Liver (tissue), 9 donors: ENCODE measurements around the gene CDH1. TPM values are rescaled to one million over a fixed set of nuclear protein-coding genes. Genes with fewer than 3 reads are reported as not detected.

Experiments used
- DNase-seq: peaks from one replicate; pipeline ENCODE4 v3.0.0-alpha.2; 2017; ENCODE audit warnings: low spot score
- H3K27ac ChIP-seq, 2 donors: one replicate each; pipeline ENCODE4 v1.7.0; 2013; ENCODE audit warnings: inconsistent platforms in 2 of 2, low read length in 2 of 2, control low read depth in 1 of 2, low read depth in 1 of 2, mild to moderate bottlenecking in 1 of 2
- H3K27me3 ChIP-seq, 4 donors: one replicate each; pipeline versions ENCODE4 v1.6.1 to v1.7.0; 2013; ENCODE audit warnings: low read length in 3 of 4, inconsistent platforms in 1 of 4, mild to moderate bottlenecking in 1 of 4, moderate library complexity in 1 of 4; ENCODE audit not compliant: control insufficient read depth in 4 of 4, insufficient read depth in 4 of 4
- H3K36me3 ChIP-seq, 4 donors: one replicate each; pipeline versions ENCODE4 v1.6.1 to v1.7.0; 2013; ENCODE audit warnings: low read length in 3 of 4, mild to moderate bottlenecking in 3 of 4, low read depth in 1 of 4, moderate library complexity in 1 of 4; ENCODE audit not compliant: control insufficient read depth in 4 of 4, insufficient read depth in 3 of 4
- H3K4me1 ChIP-seq, 4 donors: one replicate each; pipeline versions ENCODE4 v1.6.1 to v1.7.0; 2013; ENCODE audit warnings: low read length in 3 of 4, mild to moderate bottlenecking in 3 of 4, moderate library complexity in 1 of 4; ENCODE audit not compliant: control insufficient read depth in 4 of 4, insufficient read depth in 4 of 4
- H3K4me3 ChIP-seq, 3 donors: one replicate each; pipeline versions ENCODE4 v1.6.1 to v1.7.0; 2013; ENCODE audit warnings: low read length in 3 of 3, control low read depth in 1 of 3, low read depth in 1 of 3, mild to moderate bottlenecking in 1 of 3
- H3K9ac ChIP-seq, 2 donors: one replicate each; pipeline ENCODE4 v1.7.0; 2013; ENCODE audit warnings: low read length in 2 of 2, mild to moderate bottlenecking in 2 of 2, moderate library complexity in 2 of 2, control low read depth in 1 of 2, low read depth in 1 of 2
- H3K9me3 ChIP-seq, 4 donors: one replicate each; pipeline versions ENCODE4 v1.6.1 to v1.7.0; 2013; ENCODE audit warnings: low read length in 3 of 4; ENCODE audit not compliant: control insufficient read depth in 4 of 4
- EGR1 ChIP-seq, 2 donors: IDR thresholded peaks; 2 replicates each; pipeline ENCODE4 v1.6.1; 2016 to 2018; ENCODE audit warnings: antibody characterized with exemption in 2 of 2, low read depth in 2 of 2
- FOXA1 ChIP-seq: IDR thresholded peaks from 2 replicates; pipeline ENCODE4 v1.6.1; 2016; ENCODE audit warnings: antibody characterized with exemption
- FOXA2 ChIP-seq: IDR thresholded peaks from 2 replicates; pipeline ENCODE4 v1.6.1; 2016; ENCODE audit warnings: antibody characterized with exemption
- GABPA ChIP-seq, 2 donors: IDR thresholded peaks in 1 of 2; conservative IDR thresholded peaks in 1 of 2; 2 replicates each; pipeline ENCODE4 v1.6.1; 2016; ENCODE audit warnings: antibody characterized with exemption in 2 of 2, mild to moderate bottlenecking in 1 of 2, moderate library complexity in 1 of 2
- HNF4A ChIP-seq, 2 donors: conservative IDR thresholded peaks; 2 replicates each; pipeline ENCODE4 v1.6.1; 2016; ENCODE audit warnings: antibody characterized with exemption in 2 of 2, mild to moderate bottlenecking in 2 of 2
- HNF4G ChIP-seq: IDR thresholded peaks from 2 replicates; pipeline ENCODE4 v1.6.1; 2016; ENCODE audit warnings: antibody characterized with exemption
- JUND ChIP-seq, 2 donors: IDR thresholded peaks; 2 replicates each; pipeline ENCODE4 v1.6.1; 2016; ENCODE audit warnings: antibody characterized with exemption in 2 of 2
- NR2F2 ChIP-seq: IDR thresholded peaks from 2 replicates; pipeline ENCODE4 v1.6.1; 2016; ENCODE audit warnings: antibody characterized with exemption
- RAD21 ChIP-seq, 2 donors: IDR thresholded peaks; 2 replicates each; pipeline ENCODE4 v1.6.1; 2016; ENCODE audit warnings: antibody characterized with exemption in 2 of 2, mild to moderate bottlenecking in 2 of 2
- RXRA ChIP-seq, 2 donors: IDR thresholded peaks; 2 replicates each; pipeline ENCODE4 v1.6.1; 2017 to 2018; ENCODE audit warnings: antibody characterized with exemption in 2 of 2, mild to moderate bottlenecking in 1 of 2
- SP1 ChIP-seq: IDR thresholded peaks from 2 replicates; pipeline ENCODE4 v1.6.1; 2018; ENCODE audit warnings: antibody characterized with exemption, mild to moderate bottlenecking
- TAF1 ChIP-seq: conservative IDR thresholded peaks from 2 replicates; pipeline ENCODE4 v1.6.1; 2016; ENCODE audit warnings: antibody characterized with exemption, mild to moderate bottlenecking
- YY1 ChIP-seq: IDR thresholded peaks from 2 replicates; pipeline ENCODE4 v1.6.1; 2016; ENCODE audit warnings: antibody characterized with exemption, mild to moderate bottlenecking
- WGBS: extraction: QIAGEN DNeasy Blood & Tissue Kit; methylation state at CpG from one replicate; pipeline ENCODE4 v1.1.7; 2013; 5-methylcytosine and 5-hydroxymethylcytosine counted together
- polyA plus RNA-seq, 2 donors: library from polyadenylated mRNA; stranded (reverse) in 1 of 2; unstranded in 1 of 2; fragments of 200-250 nt in 1 of 2; fragments of >200 nt in 1 of 2; fragmentation: Nextera tagmentation in 1 of 2; extraction: Ambion mirVana in 1 of 2; gene quantifications; one replicate each; pipeline versions ENCODE4 v1.2.1 to v1.2.3, GENCODE V29; 2013 to 2015
- total RNA-seq, 2 donors: library from RNA; depleted of rRNA; stranded (reverse); fragments of >200 nt; gene quantifications; one replicate each; pipeline ENCODE4 v1.2.3, GENCODE V29; 2014
- TF ChIP-seq, protein P1 (sequence below): IDR thresholded peaks from 2 replicates; pipeline ENCODE4 v1.6.1; 2016; ENCODE audit warnings: antibody characterized with exemption
- TF ChIP-seq, protein P2 (sequence below): IDR thresholded peaks from 2 replicates; pipeline ENCODE4 v1.6.1; 2016; ENCODE audit warnings: antibody characterized with exemption, mild to moderate bottlenecking
- TF ChIP-seq, protein P3 (sequence below): fragments of 150-350 bp; IDR thresholded peaks from 2 replicates; pipeline ENCODE4 v1.5.1; 2017; ENCODE audit warnings: improper control_type of control experiment, low read depth, low read length; ENCODE audit not compliant: missing input control
- TF ChIP-seq, protein P4 (sequence below): IDR thresholded peaks from 2 replicates; pipeline ENCODE4 v1.6.1; 2016; ENCODE audit warnings: antibody characterized with exemption
- TF ChIP-seq, protein P5 (sequence below): IDR thresholded peaks from 2 replicates; pipeline ENCODE4 v1.6.1; 2016; ENCODE audit warnings: antibody characterized with exemption
- donor health status: healthy.
- donor health status: healthy.
- donor health status: healthy.
- donor health status: healthy.
- donor health status: healthy.

CDH1 gene
- total and polyA plus RNA-seq, 4 donors = 21.8 to 69.3 (median 50.3) TPM

DNA sequence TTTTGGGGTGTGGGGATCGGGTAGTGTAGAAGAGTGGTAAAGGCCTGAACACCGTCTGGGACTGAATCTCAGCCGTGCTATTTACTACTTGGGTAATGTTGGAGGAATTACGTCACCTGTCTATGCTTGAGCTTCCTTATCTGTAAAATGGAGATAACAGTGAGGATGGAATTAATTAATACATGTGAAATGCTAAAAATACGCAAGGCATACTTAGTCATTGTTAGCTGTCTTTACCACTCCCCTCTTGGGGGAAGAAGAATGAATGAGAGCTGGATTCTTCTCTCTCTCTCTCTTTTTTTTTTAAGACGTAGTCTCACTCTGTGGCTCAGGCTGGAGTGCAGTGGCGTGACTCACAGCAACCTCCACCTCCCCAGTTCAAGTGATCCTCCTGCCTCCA is 65.1 kb downstream of the CDH1 start:
- H3K36me3 ChIP-seq = peaks cover 0 to 11% (median 9%) of the 10 kb centered on the region in 4 donors
- H3K4me1 ChIP-seq = no peaks in the 10 kb centered on the region
- no peaks in the 10 kb centered on the region for H3K27me3 ChIP-seq
- no peak for TF ChIP-seq JUND (IDR thresholded peaks at IDR 0.05)
- TF ChIP-seq, protein P1, sequence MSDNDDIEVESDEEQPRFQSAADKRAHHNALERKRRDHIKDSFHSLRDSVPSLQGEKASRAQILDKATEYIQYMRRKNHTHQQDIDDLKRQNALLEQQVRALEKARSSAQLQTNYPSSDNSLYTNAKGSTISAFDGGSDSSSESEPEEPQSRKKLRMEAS = no peak
- no peak for TF ChIP-seq TAF1
- no peak for TF ChIP-seq FOXA2
- TF ChIP-seq, protein P2, sequence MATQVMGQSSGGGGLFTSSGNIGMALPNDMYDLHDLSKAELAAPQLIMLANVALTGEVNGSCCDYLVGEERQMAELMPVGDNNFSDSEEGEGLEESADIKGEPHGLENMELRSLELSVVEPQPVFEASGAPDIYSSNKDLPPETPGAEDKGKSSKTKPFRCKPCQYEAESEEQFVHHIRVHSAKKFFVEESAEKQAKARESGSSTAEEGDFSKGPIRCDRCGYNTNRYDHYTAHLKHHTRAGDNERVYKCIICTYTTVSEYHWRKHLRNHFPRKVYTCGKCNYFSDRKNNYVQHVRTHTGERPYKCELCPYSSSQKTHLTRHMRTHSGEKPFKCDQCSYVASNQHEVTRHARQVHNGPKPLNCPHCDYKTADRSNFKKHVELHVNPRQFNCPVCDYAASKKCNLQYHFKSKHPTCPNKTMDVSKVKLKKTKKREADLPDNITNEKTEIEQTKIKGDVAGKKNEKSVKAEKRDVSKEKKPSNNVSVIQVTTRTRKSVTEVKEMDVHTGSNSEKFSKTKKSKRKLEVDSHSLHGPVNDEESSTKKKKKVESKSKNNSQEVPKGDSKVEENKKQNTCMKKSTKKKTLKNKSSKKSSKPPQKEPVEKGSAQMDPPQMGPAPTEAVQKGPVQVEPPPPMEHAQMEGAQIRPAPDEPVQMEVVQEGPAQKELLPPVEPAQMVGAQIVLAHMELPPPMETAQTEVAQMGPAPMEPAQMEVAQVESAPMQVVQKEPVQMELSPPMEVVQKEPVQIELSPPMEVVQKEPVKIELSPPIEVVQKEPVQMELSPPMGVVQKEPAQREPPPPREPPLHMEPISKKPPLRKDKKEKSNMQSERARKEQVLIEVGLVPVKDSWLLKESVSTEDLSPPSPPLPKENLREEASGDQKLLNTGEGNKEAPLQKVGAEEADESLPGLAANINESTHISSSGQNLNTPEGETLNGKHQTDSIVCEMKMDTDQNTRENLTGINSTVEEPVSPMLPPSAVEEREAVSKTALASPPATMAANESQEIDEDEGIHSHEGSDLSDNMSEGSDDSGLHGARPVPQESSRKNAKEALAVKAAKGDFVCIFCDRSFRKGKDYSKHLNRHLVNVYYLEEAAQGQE = no peak
- TF ChIP-seq FOXA1 = no peak
- no peak for TF ChIP-seq RAD21 (IDR thresholded peaks at IDR 0.05)
- TF ChIP-seq EGR1 (IDR thresholded peaks at IDR 0.05; ENCODE audit: low read depth in 2 of 2) = no peak
- TF ChIP-seq HNF4G = no peak
- TF ChIP-seq, protein P3, sequence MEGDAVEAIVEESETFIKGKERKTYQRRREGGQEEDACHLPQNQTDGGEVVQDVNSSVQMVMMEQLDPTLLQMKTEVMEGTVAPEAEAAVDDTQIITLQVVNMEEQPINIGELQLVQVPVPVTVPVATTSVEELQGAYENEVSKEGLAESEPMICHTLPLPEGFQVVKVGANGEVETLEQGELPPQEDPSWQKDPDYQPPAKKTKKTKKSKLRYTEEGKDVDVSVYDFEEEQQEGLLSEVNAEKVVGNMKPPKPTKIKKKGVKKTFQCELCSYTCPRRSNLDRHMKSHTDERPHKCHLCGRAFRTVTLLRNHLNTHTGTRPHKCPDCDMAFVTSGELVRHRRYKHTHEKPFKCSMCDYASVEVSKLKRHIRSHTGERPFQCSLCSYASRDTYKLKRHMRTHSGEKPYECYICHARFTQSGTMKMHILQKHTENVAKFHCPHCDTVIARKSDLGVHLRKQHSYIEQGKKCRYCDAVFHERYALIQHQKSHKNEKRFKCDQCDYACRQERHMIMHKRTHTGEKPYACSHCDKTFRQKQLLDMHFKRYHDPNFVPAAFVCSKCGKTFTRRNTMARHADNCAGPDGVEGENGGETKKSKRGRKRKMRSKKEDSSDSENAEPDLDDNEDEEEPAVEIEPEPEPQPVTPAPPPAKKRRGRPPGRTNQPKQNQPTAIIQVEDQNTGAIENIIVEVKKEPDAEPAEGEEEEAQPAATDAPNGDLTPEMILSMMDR = no peak
- TF ChIP-seq SP1 = no peak
- TF ChIP-seq RXRA (IDR thresholded peaks at IDR 0.05) = no peak
- TF ChIP-seq HNF4A (conservative IDR thresholded peaks at IDR 0.05) = no peak
- TF ChIP-seq, protein P4, sequence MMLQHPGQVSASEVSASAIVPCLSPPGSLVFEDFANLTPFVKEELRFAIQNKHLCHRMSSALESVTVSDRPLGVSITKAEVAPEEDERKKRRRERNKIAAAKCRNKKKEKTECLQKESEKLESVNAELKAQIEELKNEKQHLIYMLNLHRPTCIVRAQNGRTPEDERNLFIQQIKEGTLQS = no peak
- TF ChIP-seq NR2F2 = no peak
- TF ChIP-seq, protein P5, sequence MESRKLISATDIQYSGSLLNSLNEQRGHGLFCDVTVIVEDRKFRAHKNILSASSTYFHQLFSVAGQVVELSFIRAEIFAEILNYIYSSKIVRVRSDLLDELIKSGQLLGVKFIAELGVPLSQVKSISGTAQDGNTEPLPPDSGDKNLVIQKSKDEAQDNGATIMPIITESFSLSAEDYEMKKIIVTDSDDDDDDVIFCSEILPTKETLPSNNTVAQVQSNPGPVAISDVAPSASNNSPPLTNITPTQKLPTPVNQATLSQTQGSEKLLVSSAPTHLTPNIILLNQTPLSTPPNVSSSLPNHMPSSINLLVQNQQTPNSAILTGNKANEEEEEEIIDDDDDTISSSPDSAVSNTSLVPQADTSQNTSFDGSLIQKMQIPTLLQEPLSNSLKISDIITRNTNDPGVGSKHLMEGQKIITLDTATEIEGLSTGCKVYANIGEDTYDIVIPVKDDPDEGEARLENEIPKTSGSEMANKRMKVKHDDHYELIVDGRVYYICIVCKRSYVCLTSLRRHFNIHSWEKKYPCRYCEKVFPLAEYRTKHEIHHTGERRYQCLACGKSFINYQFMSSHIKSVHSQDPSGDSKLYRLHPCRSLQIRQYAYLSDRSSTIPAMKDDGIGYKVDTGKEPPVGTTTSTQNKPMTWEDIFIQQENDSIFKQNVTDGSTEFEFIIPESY = no peak
- no peak for TF ChIP-seq YY1
- TF ChIP-seq GABPA (IDR thresholded peaks at IDR 0.05 in 1 of 2, conservative IDR thresholded peaks at IDR 0.05 in 1 of 2) = no peak
- H3K9ac ChIP-seq = no peak overlapping the region
- no peak for DNase-seq
- 93% methylated on average over 7 of the region's 7 CpGs for WGBS
- H3K9me3 ChIP-seq = no peaks in the 10 kb centered on the region
- no peak overlapping the region for H3K4me3 ChIP-seq
- no peak overlapping the region for H3K27ac ChIP-seq
